NCI-H774 (cell line): Measurements from ENCODE around the gene MPC1.
A peak's percentile ranks its signal among the peaks of the same experiment; 100 is the strongest.
"Not testable (repeated sequence)": the region's sequence is repeated elsewhere in the genome, so short reads cannot be mapped to it uniquely, and the experiment has no call there.

Source experiments
- DNase-seq: peaks from one replicate; lab custom pipeline; 2025; lab: John Stamatoyannopoulos, UW

Gene MPC1

GRCh38 chr6:166381381-166381732, 1.4 kb downstream of the MPC1 start:
- no peak for DNase-seq

- DNase-seq: no peak
Observed at GRCh38 chr6:166379800-166380199, 2.9 kb downstream of the MPC1 start.

- DNase-seq: no peak
Observed at GRCh38 chr6:166379103-166379586, 3.6 kb downstream of the MPC1 start.

- DNase-seq: no peak
Observed at GRCh38 chr6:166377721-166378120, 5.0 kb downstream of the MPC1 start.

- no peak for DNase-seq
Observed at GRCh38 chr6:166375013-166375412, 7.7 kb downstream of the MPC1 start.

- DNase-seq: no peak
Observed at GRCh38 chr6:166370489-166370888, 12.3 kb downstream of the MPC1 start.

- DNase-seq: no peak
Observed at GRCh38 chr6:166369782-166370181, 13.0 kb downstream of the MPC1 start.

GRCh38 chr6:166366921-166367320, 15.8 kb downstream of the MPC1 start:
- DNase-seq: no peak

GRCh38 chr6:166365806-166366205, 16.9 kb downstream of the MPC1 start:
- DNase-seq: no peak

- DNase-seq: no peak
Observed at GRCh38 chr6:166365221-166365620, 17.5 kb downstream of the MPC1 start.

GRCh38 chr6:166364456-166364855, 18.3 kb downstream of the MPC1 start:
- no peak for DNase-seq

- DNase-seq: not testable (repeated sequence)
Observed at GRCh38 chr6:166362427-166362826, 20.3 kb downstream of the MPC1 start.

GRCh38 chr6:166361077-166361429, 21.7 kb downstream of the MPC1 start:
- DNase-seq: no peak

GRCh38 chr6:166360243-166361076, 22.3 kb downstream of the MPC1 start:
- DNase-seq: no peak

- DNase-seq: no peak
Observed at GRCh38 chr6:166355552-166355951, 27.2 kb downstream of the MPC1 start.

- no peak for DNase-seq
Observed at GRCh38 chr6:166354965-166355364, 27.8 kb downstream of the MPC1 start.

- no peak for DNase-seq
Observed at GRCh38 chr6:166354143-166354542, 28.6 kb downstream of the MPC1 start.

- DNase-seq: no peak
Observed at GRCh38 chr6:166353507-166353906, 29.2 kb downstream of the MPC1 start.

- no peak for DNase-seq
Observed at GRCh38 chr6:166352923-166353322, 29.8 kb downstream of the MPC1 start.

- peak; percentile 90 for DNase-seq
Observed at GRCh38 chr6:166351715-166352285, 30.9 kb downstream of the MPC1 start.

- no peak for DNase-seq
Observed at GRCh38 chr6:166348305-166348949, 34.3 kb downstream of the MPC1 start.

GRCh38 chr6:166346965-166347364, 35.8 kb downstream of the MPC1 start:
- DNase-seq: no peak

- DNase-seq: no peak
Observed at GRCh38 chr6:166346449-166346848, 36.3 kb downstream of the MPC1 start.
